Endothelial cell of umbilical vein (primary cell): Measurements from ENCODE around the gene GAN. TPM values are rescaled to one million over a fixed set of nuclear protein-coding genes. Genes with fewer than 3 reads are reported as not detected.

Source experiments
- BruUV-seq: library from RNA; stranded (reverse); fragments of 400-500 nt; replicated peaks from 2 replicates; lab custom pipeline; 2021; lab: Mats Ljungman, UMichigan
- CTCF ChIA-PET: fragments of 300-600, 350-600 bp; sonication (Branson Sonifier 250); formaldehyde crosslinking; loops from one replicate; lab custom pipeline; 2021; ENCODE audit warnings: antibody characterized with exemption, inconsistent platforms; lab: Charles Lee
- POLR2A ChIA-PET: fragments of 300-600, 350-600 bp; sonication (Branson Sonifier 250); formaldehyde crosslinking; loops from one replicate; lab custom pipeline; 2021; ENCODE audit warnings: antibody characterized with exemption, inconsistent platforms; lab: Charles Lee
- DNase-seq: peaks from one replicate; pipeline ENCODE4 v3.0.0-alpha.2; 2011; ENCODE audit warnings: low read depth, low spot score
- FAIRE-seq: peaks from 2 replicates; lab custom pipeline; 2011; peaks lifted over from hg19 to GRCh38; lab: Jason Lieb, UNC
- H2AFZ ChIP-seq: 2 replicates; pipeline ENCODE4 v1.6.0; 2012; ENCODE audit warnings: low read depth, low read length, control low read depth, inconsistent platforms
- H3K27ac ChIP-seq: 2 replicates; pipeline ENCODE4 v1.5.1; 2011; ENCODE audit warnings: low read depth, mild to moderate bottlenecking, control low read depth, low read length, moderate library complexity; ENCODE audit not compliant: insufficient read depth
- H3K27me3 ChIP-seq, 2 experiments: 2 replicates each; pipeline versions ENCODE4 v1.6.0 to v1.6.1; 2011; ENCODE audit warnings: low read length in 2 of 2, mixed read lengths in 1 of 2; ENCODE audit not compliant: control insufficient read depth in 2 of 2, insufficient read depth in 2 of 2
- H3K36me3 ChIP-seq, 2 experiments: 2 replicates in 1 of 2; 3 replicates in 1 of 2; pipeline ENCODE4 v1.5.1; 2011; ENCODE audit warnings: low read length in 2 of 2, mild to moderate bottlenecking in 1 of 2, moderate library complexity in 1 of 2; ENCODE audit not compliant: control insufficient read depth in 2 of 2, insufficient read depth in 2 of 2; ENCODE audit errors: extremely low read depth in 1 of 2
- H3K4me1 ChIP-seq: 3 replicates; pipeline ENCODE4 v1.5.1; 2011; ENCODE audit warnings: mild to moderate bottlenecking, low read length; ENCODE audit not compliant: control insufficient read depth, insufficient read depth; ENCODE audit errors: extremely low read depth
- H3K4me2 ChIP-seq: 2 replicates; pipeline ENCODE4 v1.6.1; 2011; ENCODE audit warnings: low read length, control low read depth, mixed read lengths; ENCODE audit not compliant: insufficient read depth
- H3K4me3 ChIP-seq, 3 experiments: fragments of 200-600 bp in 1 of 3; sonication (generic), shearing (Covaris generic) in 1 of 3; replicated peaks in 1 of 3; 2 replicates each; pipeline ENCODE4 v1.5.1; 2011 to 2016; ENCODE audit warnings: control low read depth in 3 of 3, low read length in 3 of 3, mild to moderate bottlenecking in 2 of 3, inconsistent platforms in 1 of 3, low read depth in 1 of 3, moderate library complexity in 1 of 3; ENCODE audit not compliant: insufficient read depth in 1 of 3
- H3K79me2 ChIP-seq: 2 replicates; pipeline ENCODE4 v1.6.0; 2012; ENCODE audit warnings: low read length, inconsistent platforms; ENCODE audit not compliant: control insufficient read depth, insufficient read depth
- H3K9ac ChIP-seq: replicated peaks from 2 replicates; pipeline ENCODE3; 2011; ENCODE audit warnings: low read length, control low read depth; ENCODE audit not compliant: insufficient read depth; ENCODE audit errors: extremely low read depth
- H3K9me1 ChIP-seq: replicated peaks from 3 replicates; pipeline ENCODE4 v1.6.0; 2011; ENCODE audit warnings: mild to moderate bottlenecking, low read length; ENCODE audit not compliant: control insufficient read depth, insufficient read depth; ENCODE audit errors: extremely low read depth
- H3K9me3 ChIP-seq: replicated peaks from 2 replicates; pipeline ENCODE4 v1.5.1; 2012; ENCODE audit warnings: low read length, inconsistent platforms; ENCODE audit not compliant: control insufficient read depth, insufficient read depth
- H4K20me1 ChIP-seq: replicated peaks from 2 replicates; pipeline ENCODE3; 2011; ENCODE audit warnings: mild to moderate bottlenecking, low read length; ENCODE audit not compliant: control insufficient read depth, insufficient read depth; ENCODE audit errors: extremely low read depth
- CTCF ChIP-seq, 2 donors: IDR thresholded peaks; 1 replicate in 1 of 2; 2 replicates in 1 of 2; pipeline ENCODE4 v1.5.1; 2011; ENCODE audit warnings: low read length in 2 of 2, mild to moderate bottlenecking in 2 of 2, moderate library complexity in 2 of 2, control low read depth in 1 of 2, inconsistent platforms in 1 of 2, low read depth in 1 of 2; ENCODE audit not compliant: insufficient read depth in 1 of 2; ENCODE audit errors: extremely low read depth in 1 of 2
- EZH2 ChIP-seq: IDR thresholded peaks from 2 replicates; pipeline ENCODE4 v1.6.1; 2012; ENCODE audit warnings: borderline replicate concordance, low read depth, mild to moderate bottlenecking, moderate library complexity, low read length, inconsistent platforms; ENCODE audit not compliant: severe bottlenecking
- FOS ChIP-seq: IDR thresholded peaks from 2 replicates; pipeline ENCODE4 v1.6.1; 2011; ENCODE audit warnings: mild to moderate bottlenecking, low read length, moderate library complexity, borderline replicate concordance; ENCODE audit not compliant: insufficient read depth
- GATA2 ChIP-seq: IDR thresholded peaks from 2 replicates; pipeline ENCODE4 v1.7.0; 2011; ENCODE audit warnings: low read depth, mild to moderate bottlenecking, moderate library complexity, mixed read lengths, low read length; ENCODE audit not compliant: insufficient read length, insufficient read depth
- JUN ChIP-seq: IDR thresholded peaks from 2 replicates; pipeline ENCODE4 v1.6.1; 2011; ENCODE audit warnings: borderline replicate concordance, low read depth; ENCODE audit not compliant: insufficient read length, insufficient read depth
- MYC ChIP-seq: IDR thresholded peaks from one replicate; pipeline ENCODE4 v1.6.1; 2011; ENCODE audit warnings: mild to moderate bottlenecking, low read depth, low read length
- POLR2A ChIP-seq: IDR thresholded peaks from 2 replicates; pipeline ENCODE4 v1.6.1; 2012; ENCODE audit warnings: low read depth, mild to moderate bottlenecking, control low read depth, low read length
- POLR2AphosphoS5 ChIP-seq: IDR thresholded peaks from 2 replicates; pipeline ENCODE4 v1.6.1; 2012; ENCODE audit warnings: low read depth, mild to moderate bottlenecking, control low read depth, low read length, moderate library complexity; ENCODE audit not compliant: insufficient read depth
- dilution Hi-C: fragments of 300-500 bp; cut with MboI; formaldehyde crosslinking; loops from one replicate; pipeline ENCODE4 v1.15.0; 2019; ENCODE audit warnings: low sequenced_read_pairs; ENCODE audit not compliant: extremely low pct_ligation_motif_present
- intact Hi-C: fragments of 100-400 bp; cut with micrococcal nuclease; formaldehyde crosslinking; loops from one replicate; pipeline ENCODE4 v1.10.0; 2022
- polyA plus RNA-seq, 4 experiments: library from polyadenylated mRNA; depleted of rRNA in 3 of 4; stranded (reverse) in 3 of 4; unstranded in 1 of 4; fragments of >200 nt; gene quantifications; 2 replicates each; pipeline versions ENCODE4 v1.2.1 to v1.2.3, GENCODE V29; 2011 to 2012; ENCODE audit warnings: missing spikeins in 1 of 4
- total RNA-seq: library from RNA; stranded (reverse); gene quantifications from 2 replicates; pipeline ENCODE4 v1.2.3, GENCODE V29; 2021

The GAN gene
- total and polyA plus RNA-seq, 2 donors (not counting 3 experiments of a cell fraction or from before 2014, with no cell fraction given): 1.8 to 11.1 TPM

- Histone ChIP-seq H3K9me1 (no peaks in the 10 kb centered on the region), H3K27me3 (no peaks in the 10 kb centered on the region), H4K20me1 (no peaks in the 10 kb centered on the region), H3K4me3 (no peak overlapping the region), H3K9ac (no peak overlapping the region), H3K27ac (no peak overlapping the region), H2AFZ (peak overlapping the region; percentile 1), H3K79me2 (no peaks in the 10 kb centered on the region), H3K4me2 (no peak overlapping the region), H3K4me1 (no peaks in the 10 kb centered on the region), H3K36me3 (no peaks in the 10 kb centered on the region), H3K9me3 (no peaks in the 10 kb centered on the region)
- TF ChIP-seq CTCF (IDR thresholded peaks at IDR 0.05; ENCODE audit: extremely low read depth in 1 of 2, insufficient read depth in 1 of 2, low read depth in 1 of 2, low read length in 2 of 2) (peak; percentile 49 to 69), EZH2 (no peak)
- peak; percentile 70 for DNase-seq
- dilution Hi-C loops: no loop called here
- intact Hi-C loops: loop anchor here (1.0 kb wide), 1 partner anchor 294 kb away; no protein-coding TSS in a partner anchor
- no TSS peak for BruUV-seq
- CTCF ChIA-PET: interaction anchor here (0.6 to 2.5 kb wide), 38 partner anchors 9 to 301 kb away, joined by 3 to 16 read pairs (median 4); no protein-coding TSS in a partner anchor
- peak; percentile 85 for FAIRE-seq
- POLR2A ChIA-PET: no interaction called here
Observed at GRCh38 chr16:81429045-81429521, 114.3 kb downstream of the GAN start.

GRCh38 chr16:81431554-81432353, 117.0 kb downstream of the GAN start:
- no peak overlapping the region for H3K4me3 ChIP-seq
- no peaks in the 10 kb centered on the region for H4K20me1 ChIP-seq
- no peaks in the 10 kb centered on the region for H3K9me3 ChIP-seq
- POLR2A ChIA-PET: no interaction called here
- no peaks in the 10 kb centered on the region for H3K9me1 ChIP-seq
- no peaks in the 10 kb centered on the region for H3K4me1 ChIP-seq
- H3K27ac ChIP-seq: no peak overlapping the region
- no peak overlapping the region for H3K9ac ChIP-seq
- no peaks in the 10 kb centered on the region for H3K36me3 ChIP-seq
- CTCF ChIA-PET: interaction anchor here (0.7 kb wide), 1 partner anchor 62 kb away, joined by 3 read pairs; no protein-coding TSS in a partner anchor
- dilution Hi-C loops (no loop called here), intact Hi-C loops (no loop called here)
- no peak overlapping the region for H3K4me2 ChIP-seq
- no TSS peak for BruUV-seq
- H3K79me2 ChIP-seq: no peaks in the 10 kb centered on the region
- FAIRE-seq: no peak
- no peaks in the 10 kb centered on the region for H3K27me3 ChIP-seq
- no peak overlapping the region for H2AFZ ChIP-seq
- no peak for DNase-seq
- no peak for TF ChIP-seq FOS
- TF ChIP-seq JUN: no peak
- no peak for TF ChIP-seq POLR2A
- TF ChIP-seq MYC: no peak
- no peak for TF ChIP-seq GATA2
- TF ChIP-seq POLR2AphosphoS5: no peak
- TF ChIP-seq CTCF (IDR thresholded peaks at IDR 0.05; ENCODE audit: extremely low read depth in 1 of 2, insufficient read depth in 1 of 2, low read depth in 1 of 2, low read length in 2 of 2): no peak
